H1 (cell line): ENCODE results near the gene SRRM2. TPM values are rescaled to one million over a fixed set of nuclear protein-coding genes. Genes with fewer than 3 reads are reported as not detected.

ENCODE experiments used
- CTCF ChIA-PET: fragments of 300-600 bp; sonication (Branson Sonifier 250); formaldehyde crosslinking; loops from one replicate; lab custom pipeline; 2021; ENCODE audit not compliant: partially characterized antibody; lab: Charles Lee
- POLR2A ChIA-PET: fragments of 300-600 bp; sonication (Branson Sonifier 250); formaldehyde crosslinking; loops from one replicate; lab custom pipeline; 2021; ENCODE audit warnings: inconsistent platforms; ENCODE audit not compliant: partially characterized antibody; lab: Charles Lee
- DNase-seq, 2 experiments: peaks; one replicate each; pipeline versions ENCODE4 v3.0.0 to v3.0.0-alpha.2; 2010 to 2022; ENCODE audit warnings: low spot score in 2 of 2, low read depth in 1 of 2, mixed read lengths in 1 of 2
- FAIRE-seq: peaks from 2 replicates; lab custom pipeline; 2011; peaks lifted over from hg19 to GRCh38; lab: Jason Lieb, UNC
- H2AFZ ChIP-seq: 2 replicates; pipeline ENCODE4 v1.8.1; 2012; ENCODE audit warnings: low read length, inconsistent platforms
- H2AK5ac ChIP-seq: 2 replicates; pipeline ENCODE4 v1.6.1; 2013; ENCODE audit warnings: low read depth, low read length
- H2BK120ac ChIP-seq: replicated peaks from 2 replicates; pipeline ENCODE3; 2013; ENCODE audit warnings: low read depth, low read length, inconsistent platforms
- H2BK12ac ChIP-seq: 2 replicates; pipeline ENCODE4 v1.6.1; 2013; ENCODE audit warnings: low read depth, low read length
- H2BK15ac ChIP-seq: 2 replicates; pipeline ENCODE4 v1.6.1; 2013; ENCODE audit warnings: low read length
- H2BK20ac ChIP-seq: 2 replicates; pipeline ENCODE4 v1.6.1; 2013; ENCODE audit warnings: low read length
- H2BK5ac ChIP-seq: 2 replicates; pipeline ENCODE4 v1.6.1; 2013; ENCODE audit warnings: low read depth, low read length
- H3K14ac ChIP-seq: 2 replicates; pipeline ENCODE4 v1.6.1; 2013; ENCODE audit warnings: inconsistent platforms; ENCODE audit not compliant: insufficient read length
- H3K18ac ChIP-seq: 2 replicates; pipeline ENCODE4 v1.6.1; 2013; ENCODE audit warnings: low read length; ENCODE audit errors: extremely low read depth
- H3K23ac ChIP-seq: 2 replicates; pipeline ENCODE4 v1.6.1; 2013; ENCODE audit warnings: inconsistent platforms; ENCODE audit not compliant: insufficient read length
- H3K23me2 ChIP-seq: 2 replicates; pipeline ENCODE4 v1.6.1; 2013; ENCODE audit warnings: low read depth, low read length
- H3K27ac ChIP-seq: 2 replicates; pipeline ENCODE4 v1.6.1; 2011; ENCODE audit warnings: low read depth, low read length, inconsistent platforms
- H3K27me3 ChIP-seq, 4 experiments: replicated peaks in 1 of 4; 1 replicate in 1 of 4; 2 replicates in 3 of 4; pipeline versions ENCODE4 v1.6.1 to v1.8.1; 2011 to 2013; ENCODE audit warnings: low read length in 3 of 4, mild to moderate bottlenecking in 3 of 4, inconsistent platforms in 2 of 4, mixed read lengths in 2 of 4, moderate library complexity in 1 of 4; ENCODE audit not compliant: control insufficient read depth in 3 of 4, insufficient read depth in 3 of 4; ENCODE audit errors: extremely low read depth in 1 of 4
- H3K36me3 ChIP-seq, 4 experiments: 2 replicates each; pipeline versions ENCODE4 v1.6.1 to v1.8.1; 2011 to 2013; ENCODE audit warnings: mild to moderate bottlenecking in 4 of 4, low read length in 3 of 4, moderate library complexity in 2 of 4, control low read depth in 1 of 4, inconsistent platforms in 1 of 4; ENCODE audit not compliant: insufficient read depth in 4 of 4, control insufficient read depth in 2 of 4
- H3K4ac ChIP-seq: replicated peaks from 2 replicates; pipeline ENCODE3; 2013; ENCODE audit warnings: low read length, low read depth, mixed read lengths, inconsistent platforms; ENCODE audit not compliant: insufficient read length
- H3K4me1 ChIP-seq, 4 experiments: replicated peaks in 1 of 4; 1 replicate in 1 of 4; 2 replicates in 3 of 4; pipeline versions ENCODE4 v1.6.1 to v1.8.1; 2011 to 2013; ENCODE audit warnings: low read length in 3 of 4, inconsistent platforms in 2 of 4, mixed read lengths in 1 of 4; ENCODE audit not compliant: insufficient read depth in 4 of 4, control insufficient read depth in 3 of 4
- H3K4me2 ChIP-seq, 2 experiments: 2 replicates each; pipeline versions ENCODE4 v1.6.1 to v1.8.1; 2011 to 2013; ENCODE audit warnings: low read depth in 2 of 2, low read length in 2 of 2, control low read depth in 1 of 2, inconsistent platforms in 1 of 2, mild to moderate bottlenecking in 1 of 2; ENCODE audit not compliant: insufficient read depth in 1 of 2
- H3K4me3 ChIP-seq, 4 experiments: fragments of 200-600, 300-600 bp in 1 of 4; sonication (generic), shearing (Covaris generic), sonication (Bioruptor Twin) in 1 of 4; 2 replicates each; pipeline versions ENCODE4 v1.5.1 to v1.8.1; 2011 to 2016; ENCODE audit warnings: low read length in 4 of 4, low read depth in 3 of 4, control low read depth in 2 of 4, inconsistent platforms in 2 of 4, mild to moderate bottlenecking in 2 of 4, mixed read lengths in 1 of 4, moderate library complexity in 1 of 4; ENCODE audit not compliant: insufficient read depth in 2 of 4; ENCODE audit errors: extremely low read depth in 1 of 4
- H3K56ac ChIP-seq: replicated peaks from 2 replicates; pipeline ENCODE3; 2013; ENCODE audit warnings: low read depth, mild to moderate bottlenecking, mixed read lengths, low read length, inconsistent platforms; ENCODE audit not compliant: insufficient read length
- H3K79me1 ChIP-seq: 2 replicates; pipeline ENCODE4 v1.6.1; 2013; ENCODE audit warnings: low read depth, low read length, control low read depth
- H3K79me2 ChIP-seq, 2 experiments: 2 replicates each; pipeline versions ENCODE4 v1.6.1 to v1.8.1; 2012 to 2013; ENCODE audit warnings: low read length in 2 of 2, mild to moderate bottlenecking in 2 of 2, inconsistent platforms in 1 of 2; ENCODE audit not compliant: insufficient read depth in 2 of 2, control insufficient read depth in 1 of 2
- H3K9ac ChIP-seq, 4 experiments: replicated peaks in 1 of 4; 1 replicate in 1 of 4; 2 replicates in 3 of 4; pipeline versions ENCODE4 v1.6.1 to v1.8.1; 2011 to 2013; ENCODE audit warnings: low read depth in 3 of 4, low read length in 3 of 4, control low read depth in 2 of 4, mild to moderate bottlenecking in 2 of 4, moderate library complexity in 2 of 4, inconsistent platforms in 1 of 4; ENCODE audit errors: extremely low read depth in 1 of 4
- H3K9me3 ChIP-seq, 2 experiments: 2 replicates each; pipeline versions ENCODE4 v1.6.1 to v1.8.1; 2012 to 2013; ENCODE audit warnings: mild to moderate bottlenecking in 2 of 2, moderate library complexity in 2 of 2, control low read depth in 1 of 2, inconsistent platforms in 1 of 2, low read depth in 1 of 2, low read length in 1 of 2, mixed read lengths in 1 of 2; ENCODE audit not compliant: insufficient read depth in 2 of 2
- H4K20me1 ChIP-seq, 2 experiments: replicated peaks in 1 of 2; 2 replicates each; pipeline versions ENCODE3 to v1.8.1; 2011 to 2013; ENCODE audit warnings: inconsistent platforms in 2 of 2, low read length in 2 of 2, mild to moderate bottlenecking in 1 of 2; ENCODE audit not compliant: insufficient read depth in 2 of 2, control insufficient read depth in 1 of 2
- H4K5ac ChIP-seq: 2 replicates; pipeline ENCODE4 v1.6.1; 2013; ENCODE audit warnings: low read length, low read depth, mixed read lengths, inconsistent platforms; ENCODE audit not compliant: insufficient read length
- H4K8ac ChIP-seq: 2 replicates; pipeline ENCODE4 v1.8.0; 2013; ENCODE audit warnings: mild to moderate bottlenecking, moderate library complexity, low read length, inconsistent platforms; ENCODE audit not compliant: insufficient read depth; ENCODE audit errors: extremely low read depth
- H4K91ac ChIP-seq: replicated peaks from 2 replicates; pipeline ENCODE3; 2013; ENCODE audit warnings: low read length, mixed read lengths, inconsistent platforms; ENCODE audit not compliant: insufficient read length
- GTF2F1 ChIP-seq: IDR thresholded peaks from 2 replicates; pipeline ENCODE4 v1.6.1; 2012; ENCODE audit warnings: low read depth, low read length, improper control_type of control experiment, borderline replicate concordance
- HDAC2 ChIP-seq, 2 experiments: fragments of 300-600 bp in 1 of 2; sonication (generic) in 1 of 2; IDR thresholded peaks; 2 replicates each; pipeline ENCODE4 v1.6.1; 2011 to 2012; ENCODE audit warnings: low read depth in 2 of 2, low read length in 2 of 2, mild to moderate bottlenecking in 2 of 2, moderate library complexity in 2 of 2, borderline replicate concordance in 1 of 2, inconsistent platforms in 1 of 2
- MAFK ChIP-seq: IDR thresholded peaks from 2 replicates; pipeline ENCODE4 v1.6.1; 2012; ENCODE audit warnings: low read depth, mild to moderate bottlenecking, improper control_type of control experiment, low read length
- POLR2AphosphoS5 ChIP-seq: IDR thresholded peaks from 2 replicates; pipeline ENCODE4 v1.6.1; 2011; ENCODE audit warnings: low read depth, low read length
- TAF1 ChIP-seq: IDR thresholded peaks from 2 replicates; pipeline ENCODE4 v1.6.1; 2011; ENCODE audit warnings: mild to moderate bottlenecking, low read depth, low read length
- TAF7 ChIP-seq: optimal IDR thresholded peaks from 2 replicates; pipeline ENCODE3; 2011; ENCODE audit warnings: low read depth, mild to moderate bottlenecking, inconsistent platforms, low read length, moderate library complexity, borderline replicate concordance
- YY1 ChIP-seq: IDR thresholded peaks from 2 replicates; pipeline ENCODE4 v1.6.1; 2011; ENCODE audit warnings: low read depth, mild to moderate bottlenecking, low read length
- WGBS, 2 experiments: shearing (Covaris generic) in 1 of 2; methylation state at CpG; one replicate each; pipeline versions ENCODE4 v1.1.6 to v1.1.7; 2013 to 2015; ENCODE audit warnings: low lambda C conversion rate in 2 of 2, mixed read lengths in 2 of 2, inconsistent platforms in 1 of 2, low coverage in 1 of 2, missing lambda C conversion rate in 1 of 2; ENCODE audit not compliant: insufficient replicate concordance in 2 of 2, insufficient coverage in 1 of 2, insufficient read length in 1 of 2; ENCODE audit errors: extremely low coverage in 1 of 2, missing lambda C conversion rate in 1 of 2; 5-methylcytosine and 5-hydroxymethylcytosine counted together
- polyA plus RNA-seq, 7 experiments: library from polyadenylated mRNA; depleted of rRNA in 3 of 7; stranded (reverse) in 5 of 7; unstranded in 2 of 7; fragments of >200 nt in 5 of 7; fragments of 200-250 nt in 2 of 7; gene quantifications; 1 replicate in 5 of 7; 2 replicates in 1 of 7; 4 replicates in 1 of 7; pipeline versions ENCODE4 v1.2.1 to v1.2.3, GENCODE V29; 2011 to 2013; ENCODE audit warnings: missing spikeins in 2 of 7, mixed read lengths in 2 of 7
- total RNA-seq: library from RNA; stranded (reverse); fragmentation: NEBNext Ultra II Directional; extraction: Animal tissue kit (Norgen Biotek cat#: 25700); gene quantifications from 2 replicates; pipeline ENCODE4 v1.2.1, GENCODE V29; 2021
- TF ChIP-seq, protein P1 (sequence below): IDR thresholded peaks from 2 replicates; pipeline ENCODE4 v1.6.1; 2012; ENCODE audit warnings: inconsistent platforms

SRRM2 gene
- total and polyA plus RNA-seq, 2 of the 8 experiments (the other 6 are each of a cell fraction or from before 2014, with no cell fraction given): 300 to 579 TPM

DNA sequence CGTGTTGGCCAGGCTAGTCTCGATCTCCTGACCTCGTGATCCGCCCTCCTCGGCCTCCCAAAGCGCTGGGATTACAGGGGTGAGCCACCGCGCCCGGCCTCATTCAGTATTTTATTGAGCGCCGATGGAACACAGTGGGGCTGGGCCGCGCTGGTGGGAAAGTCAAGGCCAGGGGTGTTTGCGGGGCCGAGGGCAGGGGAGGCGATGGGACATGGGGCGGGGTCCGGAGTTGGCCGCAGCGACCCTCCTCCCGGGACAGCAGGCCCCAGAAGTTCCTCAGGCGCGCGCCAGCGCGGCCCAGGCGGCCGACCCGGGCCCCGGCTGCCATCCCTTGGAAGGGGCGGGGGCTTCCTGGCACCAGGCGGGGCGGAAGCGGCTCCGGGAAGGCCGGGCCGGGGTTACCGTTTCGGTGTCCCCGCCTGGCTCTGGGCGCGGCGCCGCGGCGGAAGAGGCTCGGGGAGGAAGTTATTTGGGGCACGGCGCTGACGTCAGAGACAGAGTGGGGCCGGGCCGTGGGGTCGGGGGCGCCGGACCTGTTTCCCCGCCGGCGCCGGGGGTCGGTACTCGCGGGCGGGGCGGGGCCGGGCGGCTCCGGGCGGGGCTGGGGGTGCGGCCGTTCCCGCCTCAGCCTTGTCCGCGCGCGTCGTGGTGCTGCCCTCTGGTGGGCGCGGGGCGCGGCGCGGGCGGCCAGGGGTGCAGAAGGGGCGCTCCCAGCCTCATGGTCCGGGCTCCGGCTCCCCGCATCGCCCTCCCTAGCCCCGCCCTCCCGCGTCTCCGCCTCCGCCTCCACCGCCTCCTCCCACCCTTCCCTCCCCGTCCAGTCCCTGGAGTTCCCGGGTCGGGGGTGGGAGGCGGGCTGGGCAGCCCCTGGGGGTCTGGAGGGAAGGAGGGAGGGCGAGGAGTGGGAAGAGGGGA, 31.5 kb upstream of the SRRM2 start:
- H2BK5ac ChIP-seq: no peak overlapping the region; the same call in 1 of the 2 replicates
- CTCF ChIA-PET: no interaction called here
- peak overlapping the region; percentile 41 to 57 (median 46); a peak in 5 of 7 replicates for H3K9ac ChIP-seq
- DNase-seq: peak; percentile 74 to 90
- no peak overlapping the region for H3K23ac ChIP-seq
- H3K27ac ChIP-seq: no peak overlapping the region; the same call in 1 of the 2 replicates
- no peak overlapping the region for H3K14ac ChIP-seq
- no peak overlapping the region for H2AK5ac ChIP-seq
- FAIRE-seq: no peak
- H2BK12ac ChIP-seq: no peak overlapping the region
- H3K27me3 ChIP-seq: no peaks in the 10 kb centered on the region
- no peaks in the 10 kb centered on the region for H3K36me3 ChIP-seq
- H4K5ac ChIP-seq: no peak overlapping the region
- POLR2A ChIA-PET: interaction anchor here (0.7 to 2.5 kb wide), 6 partner anchors 11 to 36 kb away, joined by 3 to 11 read pairs (median 5); partner anchors contain the start of gene SRRM2
- H3K4ac ChIP-seq: no peak overlapping the region
- H3K4me3 ChIP-seq: peak overlapping the region; percentile 43 to 65 (median 54)
- peak overlapping the region; percentile 27 for H4K91ac ChIP-seq
- peak overlapping the region; percentile 59 to 67 for H3K4me2 ChIP-seq
- peaks cover 1 to 5% of the 10 kb centered on the region in 2 experiments for H4K20me1 ChIP-seq
- H3K9me3 ChIP-seq: no peaks in the 10 kb centered on the region
- H3K4me1 ChIP-seq: peaks cover 0 to 10% (median 3%) of the 10 kb centered on the region in 4 experiments; a peak in 2 of 7 replicates
- 3% methylated on average over 22 of the region's 99 CpGs; no CpG with 5 or more reads in 1 of the 2 experiments for WGBS, 2 experiments
- peak overlapping the region; percentile 78 for H4K8ac ChIP-seq
- H2BK20ac ChIP-seq: no peak overlapping the region
- no peaks in the 10 kb centered on the region for H3K79me1 ChIP-seq
- peak overlapping the region; percentile 93 for H3K18ac ChIP-seq
- H3K79me2 ChIP-seq: no peaks in the 10 kb centered on the region
- no peak overlapping the region for H2BK15ac ChIP-seq
- peak overlapping the region; percentile 30 for H3K56ac ChIP-seq
- no peak overlapping the region for H2BK120ac ChIP-seq
- no peaks in the 10 kb centered on the region; the same call in 1 of the 2 replicates for H3K23me2 ChIP-seq
- H2AFZ ChIP-seq: peak overlapping the region; percentile 93; the same call in 1 of the 2 replicates
- 0 out of 4 replicates have a peak, but pooled peaks of 1 of the 2 experiments have one; percentile 8 for TF ChIP-seq HDAC2 (IDR thresholded peaks at IDR 0.05; ENCODE audit: borderline replicate concordance in 1 of 2, low read depth in 2 of 2, low read length in 2 of 2)
- no peak for TF ChIP-seq MAFK
- TF ChIP-seq YY1: peak; percentile 62; the same call in 1 of the 2 replicates
- TF ChIP-seq TAF7: peak; percentile 28
- TF ChIP-seq, protein P1, sequence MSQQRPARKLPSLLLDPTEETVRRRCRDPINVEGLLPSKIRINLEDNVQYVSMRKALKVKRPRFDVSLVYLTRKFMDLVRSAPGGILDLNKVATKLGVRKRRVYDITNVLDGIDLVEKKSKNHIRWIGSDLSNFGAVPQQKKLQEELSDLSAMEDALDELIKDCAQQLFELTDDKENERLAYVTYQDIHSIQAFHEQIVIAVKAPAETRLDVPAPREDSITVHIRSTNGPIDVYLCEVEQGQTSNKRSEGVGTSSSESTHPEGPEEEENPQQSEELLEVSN: no peak
- no peak for TF ChIP-seq POLR2AphosphoS5
- peak; percentile 58; the same call in 1 of the 2 replicates for TF ChIP-seq TAF1
- no peak for TF ChIP-seq GTF2F1
